Tibial artery (tissue), 4 donors: ENCODE measurements around the gene DNMT3A.

Experiments used
- DNase-seq, 2 donors: peaks; one replicate each; pipeline ENCODE4 v3.0.0-alpha.2; 2019
- H3K27ac ChIP-seq, 2 donors: fragments of 200-600 bp; sonication (generic) in 1 of 2; 1 replicate in 1 of 2; 2 replicates in 1 of 2; pipeline ENCODE4 v1.5.1; 2018 to 2019; ENCODE audit warnings: mild to moderate bottlenecking in 1 of 2
- H3K27me3 ChIP-seq, 2 donors: fragments of 200-600 bp; sonication (generic) in 1 of 2; one replicate each; pipeline versions ENCODE4 v1.5.1 to v1.6.0; 2016 to 2019
- H3K36me3 ChIP-seq, 3 donors: fragments of 200-600 bp; sonication (generic) in 2 of 3; one replicate each; pipeline ENCODE4 v1.5.1; 2016 to 2019; ENCODE audit warnings: mild to moderate bottlenecking in 2 of 3
- H3K4me1 ChIP-seq, 4 donors: fragments of 200-600 bp; sonication (generic) in 2 of 4; 1 replicate in 3 of 4; 2 replicates in 1 of 4; pipeline ENCODE4 v1.5.1; 2016 to 2019
- H3K4me3 ChIP-seq, 2 donors: fragments of 200-600 bp; sonication (generic) in 1 of 2; 1 replicate in 1 of 2; 2 replicates in 1 of 2; pipeline ENCODE4 v1.5.1; 2018 to 2019; ENCODE audit warnings: mild to moderate bottlenecking in 2 of 2
- H3K9me3 ChIP-seq, 3 donors: fragments of 200-600 bp; sonication (generic) in 1 of 3; one replicate each; pipeline ENCODE4 v1.5.1; 2016 to 2019
- intact Hi-C: fragments of 100-400 bp; cut with DNase I; formaldehyde crosslinking; loops from one replicate; pipeline ENCODE4 v1.15.0; 2023; ENCODE audit warnings: low total_unique reads
- TF ChIP-seq, protein P1 (sequence below), 2 experiments: fragments of 200-600 bp in 1 of 2; fragments of 450-650 bp in 1 of 2; IDR thresholded peaks; one replicate each; pipeline ENCODE4 v1.5.1; 2017 to 2019; ENCODE audit warnings: antibody characterized with exemption in 2 of 2, mild to moderate bottlenecking in 1 of 2, moderate library complexity in 1 of 2

Gene DNMT3A

DNA sequence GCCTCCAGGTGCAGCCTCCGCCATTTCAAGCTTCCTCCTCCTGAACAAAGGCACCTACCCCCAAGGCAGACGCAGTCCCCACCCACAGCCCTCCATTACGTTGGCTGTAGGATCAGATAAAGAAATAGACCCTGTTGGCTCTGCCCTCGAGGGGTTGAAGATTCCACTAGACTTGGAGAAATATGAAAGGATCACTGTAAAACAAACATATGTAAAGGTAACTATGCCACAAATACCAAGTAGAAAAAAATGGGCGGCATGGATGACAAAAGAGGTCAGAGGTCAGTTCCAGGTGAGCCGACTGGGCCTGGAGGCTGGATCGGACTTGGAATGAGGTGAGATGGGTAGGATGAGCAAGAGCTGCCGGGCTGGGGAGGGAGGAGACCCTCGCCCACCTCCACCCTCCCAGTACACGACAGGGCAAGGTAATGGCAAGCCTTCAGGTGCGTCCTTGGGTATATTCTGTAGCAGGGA lies 88.5 kb downstream of the DNMT3A start:
- TF ChIP-seq, protein P1, sequence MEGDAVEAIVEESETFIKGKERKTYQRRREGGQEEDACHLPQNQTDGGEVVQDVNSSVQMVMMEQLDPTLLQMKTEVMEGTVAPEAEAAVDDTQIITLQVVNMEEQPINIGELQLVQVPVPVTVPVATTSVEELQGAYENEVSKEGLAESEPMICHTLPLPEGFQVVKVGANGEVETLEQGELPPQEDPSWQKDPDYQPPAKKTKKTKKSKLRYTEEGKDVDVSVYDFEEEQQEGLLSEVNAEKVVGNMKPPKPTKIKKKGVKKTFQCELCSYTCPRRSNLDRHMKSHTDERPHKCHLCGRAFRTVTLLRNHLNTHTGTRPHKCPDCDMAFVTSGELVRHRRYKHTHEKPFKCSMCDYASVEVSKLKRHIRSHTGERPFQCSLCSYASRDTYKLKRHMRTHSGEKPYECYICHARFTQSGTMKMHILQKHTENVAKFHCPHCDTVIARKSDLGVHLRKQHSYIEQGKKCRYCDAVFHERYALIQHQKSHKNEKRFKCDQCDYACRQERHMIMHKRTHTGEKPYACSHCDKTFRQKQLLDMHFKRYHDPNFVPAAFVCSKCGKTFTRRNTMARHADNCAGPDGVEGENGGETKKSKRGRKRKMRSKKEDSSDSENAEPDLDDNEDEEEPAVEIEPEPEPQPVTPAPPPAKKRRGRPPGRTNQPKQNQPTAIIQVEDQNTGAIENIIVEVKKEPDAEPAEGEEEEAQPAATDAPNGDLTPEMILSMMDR (IDR thresholded peaks at IDR 0.05): no peak
- no peaks in the 10 kb centered on the region for H3K9me3 ChIP-seq
- peak overlapping the region; percentile 73 to 78 for H3K27ac ChIP-seq
- H3K4me1 ChIP-seq: peaks cover 0 to 36% (median 25%) of the 10 kb centered on the region in 4 donors
- intact Hi-C loops: no loop called here
- H3K27me3 ChIP-seq: no peaks in the 10 kb centered on the region
- peaks cover 0 to 27% (median 14%) of the 10 kb centered on the region in 3 donors for H3K36me3 ChIP-seq
- no peak for DNase-seq
- H3K4me3 ChIP-seq: peak overlapping the region; percentile 67 to 79

DNA sequence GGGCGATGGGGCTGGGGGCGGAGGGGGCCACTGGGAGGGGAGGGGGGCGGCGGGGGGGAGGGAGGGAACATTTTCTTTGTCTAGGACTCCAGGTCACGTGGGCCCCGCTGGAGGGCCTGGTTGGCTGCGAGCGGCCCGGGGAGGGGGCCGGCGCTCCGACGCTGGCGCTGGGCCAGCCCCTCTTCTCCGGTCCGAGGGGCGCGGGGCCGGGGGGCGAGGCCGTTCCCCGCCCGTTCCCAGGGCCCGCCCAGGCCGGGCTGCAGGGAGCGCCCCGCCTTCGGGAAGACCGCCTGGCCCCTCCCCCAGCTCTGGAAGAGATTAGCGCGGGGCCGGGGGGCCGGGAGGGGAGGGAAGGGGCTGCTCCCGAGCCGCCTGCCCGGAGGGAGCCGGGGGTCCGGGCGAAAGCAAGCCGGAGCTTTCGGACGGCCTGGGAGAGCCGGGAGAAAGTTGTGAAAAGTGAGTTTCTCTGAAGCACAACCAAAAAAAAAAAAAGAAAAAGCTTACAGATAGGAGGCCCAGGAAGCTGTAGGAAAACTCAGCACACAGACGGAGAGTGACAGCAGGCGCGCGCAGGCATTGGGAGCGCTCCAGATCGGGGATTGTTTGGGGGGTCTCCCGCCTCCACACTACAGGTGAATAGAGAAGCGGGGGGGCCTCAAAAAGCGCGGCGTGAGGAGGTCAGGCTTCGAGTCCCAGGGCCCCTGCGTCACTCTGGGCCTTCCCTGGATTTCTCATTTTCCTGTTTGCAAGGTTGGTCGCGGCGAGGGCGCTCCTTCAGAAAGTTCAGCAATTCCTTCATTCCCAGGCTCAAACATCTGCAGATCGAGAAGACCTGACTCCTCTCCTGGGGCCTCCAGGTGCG lies 89.2 kb downstream of the DNMT3A start:
- Histone ChIP-seq H3K27me3 (no peaks in the 10 kb centered on the region), H3K4me1 (peaks cover 0 to 30% (median 23%) of the 10 kb centered on the region in 4 donors), H3K27ac (peak overlapping the region; percentile 73 to 78), H3K9me3 (no peaks in the 10 kb centered on the region), H3K36me3 (peaks cover 5 to 32% (median 16%) of the 10 kb centered on the region in 3 donors), H3K4me3 (peak overlapping the region; percentile 67 to 79)
- peak in 1 of 2 donors; percentile 48 for DNase-seq
- intact Hi-C loops: no loop called here
- TF ChIP-seq, protein P1 (IDR thresholded peaks at IDR 0.05): no peak

DNA sequence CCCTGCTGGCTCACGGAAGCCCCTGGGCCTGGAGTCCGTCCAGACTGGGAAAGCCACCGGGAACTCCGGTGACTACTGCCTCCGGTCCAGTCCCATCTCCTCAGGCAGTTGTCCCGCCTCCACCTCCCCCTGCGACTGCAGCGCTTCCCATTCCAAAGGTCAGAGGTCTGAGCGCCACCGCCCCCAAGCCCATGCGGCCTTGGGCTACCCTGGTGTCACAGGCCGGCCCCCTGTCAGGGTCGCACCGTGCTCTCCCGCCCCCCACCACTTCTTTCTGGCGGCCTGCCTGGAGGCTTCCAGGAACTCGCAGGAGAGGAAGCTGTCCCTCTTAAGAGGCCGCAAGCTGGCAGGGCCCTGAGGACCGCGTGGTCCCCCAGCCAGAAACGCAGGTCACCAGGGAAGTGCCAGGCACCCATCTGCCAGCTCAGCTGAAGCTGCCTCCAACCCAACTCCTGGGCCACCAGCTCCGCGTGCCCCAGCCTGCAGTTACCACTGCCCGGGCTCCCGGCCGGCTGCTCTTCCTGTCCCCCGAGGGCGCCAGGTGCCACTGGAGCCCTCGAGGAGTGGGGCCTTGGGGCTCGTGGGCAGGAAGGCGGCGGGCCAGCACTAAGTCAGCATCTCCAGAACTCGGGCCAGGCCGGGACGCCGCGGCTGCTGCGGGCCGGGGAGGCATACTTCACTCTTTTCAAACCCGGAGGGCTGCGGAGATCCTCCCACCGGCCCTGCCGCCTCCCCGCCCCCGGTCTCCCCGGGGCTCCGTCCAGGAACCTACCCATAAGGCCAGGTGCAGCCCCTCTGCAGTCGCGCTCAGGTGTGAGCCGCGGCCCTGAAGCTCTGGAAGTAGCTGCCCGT lies 90.1 kb downstream of the DNMT3A start:
- H3K4me1 ChIP-seq: peaks cover 0 to 22% (median 15%) of the 10 kb centered on the region in 4 donors
- peak overlapping the region; percentile 67 to 79 for H3K4me3 ChIP-seq
- no peaks in the 10 kb centered on the region for H3K9me3 ChIP-seq
- peaks cover 14 to 41% (median 25%) of the 10 kb centered on the region in 3 donors for H3K36me3 ChIP-seq
- TF ChIP-seq, protein P1 (IDR thresholded peaks at IDR 0.05): no peak
- no peaks in the 10 kb centered on the region for H3K27me3 ChIP-seq
- DNase-seq: peak in 1 of 2 donors; percentile 39
- peak overlapping the region; percentile 73 to 78 for H3K27ac ChIP-seq
- intact Hi-C loops: no loop called here

DNA sequence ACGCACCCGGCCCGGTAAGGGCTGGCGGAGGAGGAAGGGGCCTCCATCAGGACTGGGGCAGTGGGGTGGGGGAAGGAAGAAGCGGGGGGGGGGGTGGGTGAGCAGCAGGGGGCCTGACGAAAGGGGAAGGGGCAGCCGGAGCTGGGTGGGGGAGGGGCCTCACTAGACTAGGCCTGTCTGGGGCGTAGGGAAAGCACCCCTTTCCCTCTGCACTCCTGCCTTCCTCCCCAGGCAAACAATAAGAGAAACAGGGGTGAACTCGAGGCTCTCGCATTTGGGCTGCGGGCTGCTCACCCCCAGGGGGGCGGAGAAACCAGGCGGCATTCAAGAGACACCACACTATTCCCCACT lies 90.7 kb downstream of the DNMT3A start:
- peaks cover 0 to 22% (median 13%) of the 10 kb centered on the region in 4 donors for H3K4me1 ChIP-seq
- intact Hi-C loops: no loop called here

More for the DNA sequence above, 90.7 kb downstream of the DNMT3A start:
- Histone ChIP-seq H3K27me3 (no peaks in the 10 kb centered on the region), H3K4me3 (peak overlapping the region; percentile 67 to 79), H3K36me3 (peaks cover 20 to 44% (median 30%) of the 10 kb centered on the region in 3 donors), H3K9me3 (no peaks in the 10 kb centered on the region), H3K27ac (peak overlapping the region in 1 of 2 donors; percentile 73)
- DNase-seq: no peak
- TF ChIP-seq, protein P1 (IDR thresholded peaks at IDR 0.05): no peak
